ENCODE results near the gene RNASE1.

DNA sequence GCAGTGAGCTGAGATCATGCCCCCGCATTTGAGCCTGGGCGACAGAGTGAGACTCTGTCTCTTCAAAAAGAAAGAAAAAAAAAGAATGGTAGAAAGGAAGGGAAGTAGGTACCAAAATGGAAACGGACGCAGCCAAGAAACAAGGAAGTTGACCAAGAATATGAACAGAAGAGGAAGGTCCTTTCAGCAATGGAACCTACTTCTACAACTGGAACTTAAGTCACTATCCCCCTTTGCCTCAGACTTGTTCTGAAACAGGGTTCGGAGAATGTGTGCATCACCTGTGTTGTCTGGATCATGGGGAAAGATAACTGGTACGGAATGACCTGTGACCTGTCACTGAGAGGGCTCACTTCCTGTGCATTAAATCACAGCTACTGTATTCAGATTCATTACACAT is 43.9 kb upstream of the RNASE1 start:
- TF ChIP-seq, protein P1, sequence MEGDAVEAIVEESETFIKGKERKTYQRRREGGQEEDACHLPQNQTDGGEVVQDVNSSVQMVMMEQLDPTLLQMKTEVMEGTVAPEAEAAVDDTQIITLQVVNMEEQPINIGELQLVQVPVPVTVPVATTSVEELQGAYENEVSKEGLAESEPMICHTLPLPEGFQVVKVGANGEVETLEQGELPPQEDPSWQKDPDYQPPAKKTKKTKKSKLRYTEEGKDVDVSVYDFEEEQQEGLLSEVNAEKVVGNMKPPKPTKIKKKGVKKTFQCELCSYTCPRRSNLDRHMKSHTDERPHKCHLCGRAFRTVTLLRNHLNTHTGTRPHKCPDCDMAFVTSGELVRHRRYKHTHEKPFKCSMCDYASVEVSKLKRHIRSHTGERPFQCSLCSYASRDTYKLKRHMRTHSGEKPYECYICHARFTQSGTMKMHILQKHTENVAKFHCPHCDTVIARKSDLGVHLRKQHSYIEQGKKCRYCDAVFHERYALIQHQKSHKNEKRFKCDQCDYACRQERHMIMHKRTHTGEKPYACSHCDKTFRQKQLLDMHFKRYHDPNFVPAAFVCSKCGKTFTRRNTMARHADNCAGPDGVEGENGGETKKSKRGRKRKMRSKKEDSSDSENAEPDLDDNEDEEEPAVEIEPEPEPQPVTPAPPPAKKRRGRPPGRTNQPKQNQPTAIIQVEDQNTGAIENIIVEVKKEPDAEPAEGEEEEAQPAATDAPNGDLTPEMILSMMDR (IDR thresholded peaks at IDR 0.05): no peak
- no peak for TF ChIP-seq POLR2A (IDR thresholded peaks at IDR 0.05)
